Left ventricle myocardium superior (tissue), 1 donor: Measurements from ENCODE around the gene IFRD1. TPM values are rescaled to one million over a fixed set of nuclear protein-coding genes. Genes with fewer than 3 reads are reported as not detected.

Experiments used
- ATAC-seq: fragments of 200-7000 bp; cut with Tn5 transposase; one replicate; pipeline ENCODE4 v1.9.1; 2020; ENCODE audit warnings: mild to moderate bottlenecking, moderate library complexity
- DNase-seq: peaks from one replicate; pipeline ENCODE4 v3.0.0-alpha.2; 2020
- intact Hi-C: fragments of 100-400 bp; cut with micrococcal nuclease; formaldehyde crosslinking; loops from one replicate; pipeline ENCODE4 v1.11.0; 2022
- total RNA-seq: library from RNA; stranded (reverse); fragmentation: NEBNext Ultra II Directional; extraction: Animal tissue kit (Norgen Biotek cat#: 25700); gene quantifications from one replicate; pipeline ENCODE4 v1.2.1, GENCODE V29; 2021
- donor health status: DM: no; HTN: yes; CAD: no; lungs with severe emphysema.

Gene IFRD1
- total RNA-seq, 1 donor from 2014 or later: 20.6 TPM

- intact Hi-C loops: loop anchor here (2.0 kb wide), 1 partner anchor 28 kb away; no protein-coding TSS in a partner anchor
- no peak for DNase-seq
- ATAC-seq: no peak
These were observed 31.0 kb downstream of the IFRD1 start for GRCh38 chr7:112481121-112481736.

- DNase-seq: peak; percentile 33
- intact Hi-C loops: loop anchor here (2.0 kb wide), 1 partner anchor 29 kb away; no protein-coding TSS in a partner anchor
- peak; percentile 86 for ATAC-seq
These were observed 31.8 kb downstream of the IFRD1 start for GRCh38 chr7:112481833-112482670.

- DNase-seq (no peak), ATAC-seq (peak; percentile 51)
- intact Hi-C loops: no loop called here
These were observed 34.5 kb downstream of the IFRD1 start for GRCh38 chr7:112484671-112485167.

GRCh38 chr7:112485766-112486165 lies 35.5 kb downstream of the IFRD1 start:
- intact Hi-C loops: no loop called here
- no peak for ATAC-seq
- DNase-seq: no peak

DNA sequence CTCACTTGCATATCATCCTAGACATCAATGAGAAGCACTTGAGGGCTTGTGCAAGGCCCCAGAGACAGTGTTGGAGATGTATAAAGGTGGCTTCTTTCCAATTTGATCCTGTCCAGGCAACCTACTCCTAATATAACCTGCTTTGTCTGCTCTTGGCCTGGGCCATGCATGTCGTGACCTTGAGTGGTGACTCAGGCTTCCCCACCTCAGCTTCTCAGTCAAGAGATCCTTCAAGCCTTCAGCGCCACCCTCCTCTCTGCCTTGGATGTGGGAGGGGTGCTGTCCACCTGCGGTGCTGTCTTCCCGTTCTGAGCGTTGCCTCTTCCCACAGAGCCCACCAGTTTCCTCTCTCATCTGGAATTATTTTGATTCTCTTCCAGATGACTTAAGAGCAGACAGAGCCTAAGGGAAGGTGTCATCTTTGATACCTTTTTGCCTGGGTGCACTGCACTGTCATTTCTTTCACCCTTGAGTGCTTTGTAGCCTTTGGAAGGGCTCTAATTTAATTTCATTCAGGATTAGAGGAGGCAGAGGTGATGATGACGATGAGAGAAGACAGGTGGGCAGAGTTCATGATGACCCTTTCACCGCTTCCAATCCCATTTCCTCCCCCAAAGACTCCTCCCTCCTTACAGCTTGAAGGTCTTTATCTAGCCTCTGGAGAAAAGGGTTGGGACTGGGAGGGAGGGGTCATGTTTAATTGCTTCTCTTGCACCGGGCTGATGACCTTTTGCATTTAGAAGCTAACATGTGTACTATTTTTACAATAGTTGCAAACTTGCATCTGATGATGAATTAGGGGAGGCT lies 37.4 kb downstream of the IFRD1 start:
- intact Hi-C loops: no loop called here
- no peak for ATAC-seq
- no peak for DNase-seq

GRCh38 chr7:112488264-112488552 lies 37.9 kb downstream of the IFRD1 start:
- ATAC-seq (no peak), DNase-seq (no peak)
- intact Hi-C loops: no loop called here

DNA sequence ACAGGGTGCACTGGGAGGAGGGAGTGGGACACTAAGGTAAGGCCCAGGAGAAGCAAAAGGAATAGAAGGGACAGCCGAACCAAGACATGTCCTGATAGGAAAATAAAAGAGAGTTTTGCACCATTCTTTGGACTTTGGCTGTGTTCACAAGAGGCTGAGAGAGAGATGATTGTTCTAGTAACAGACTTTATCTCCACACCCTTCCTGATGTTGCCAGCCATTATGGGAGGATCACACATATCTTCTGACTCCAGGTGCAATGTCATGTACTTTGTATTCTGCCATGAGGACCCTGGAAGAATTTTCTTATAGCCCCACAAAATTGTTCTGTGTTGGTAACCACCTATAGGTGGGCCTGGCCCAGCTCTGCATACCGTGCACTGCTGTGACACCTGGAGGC lies 41.9 kb downstream of the IFRD1 start:
- DNase-seq: no peak
- ATAC-seq: no peak
- intact Hi-C loops: no loop called here

DNA sequence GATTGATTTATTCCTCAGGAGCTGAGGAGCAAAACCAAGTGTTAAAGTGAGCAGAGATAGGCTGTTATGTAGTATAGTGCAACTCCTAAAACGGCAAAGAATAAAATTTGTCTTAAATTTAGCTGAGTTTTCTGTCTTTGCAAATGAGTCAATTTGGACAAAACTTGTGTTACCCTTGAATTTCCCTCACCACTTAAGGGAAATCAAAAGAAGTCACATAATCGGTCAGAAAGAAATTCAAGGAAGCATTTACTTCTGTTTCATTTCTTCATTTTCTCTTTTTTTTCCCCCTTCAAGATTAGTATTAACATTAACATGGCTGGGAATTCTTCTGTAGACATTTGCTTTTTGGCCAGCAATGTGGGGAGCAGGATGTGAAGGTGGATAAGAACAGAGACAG lies 44.4 kb downstream of the IFRD1 start:
- no peak for DNase-seq
- intact Hi-C loops: no loop called here

GRCh38 chr7:112495156-112495788 lies 45.0 kb downstream of the IFRD1 start:
- intact Hi-C loops: no loop called here
- DNase-seq: no peak
- no peak for ATAC-seq

More for the DNA sequence above, 44.4 kb downstream of the IFRD1 start:
- ATAC-seq: no peak

DNA sequence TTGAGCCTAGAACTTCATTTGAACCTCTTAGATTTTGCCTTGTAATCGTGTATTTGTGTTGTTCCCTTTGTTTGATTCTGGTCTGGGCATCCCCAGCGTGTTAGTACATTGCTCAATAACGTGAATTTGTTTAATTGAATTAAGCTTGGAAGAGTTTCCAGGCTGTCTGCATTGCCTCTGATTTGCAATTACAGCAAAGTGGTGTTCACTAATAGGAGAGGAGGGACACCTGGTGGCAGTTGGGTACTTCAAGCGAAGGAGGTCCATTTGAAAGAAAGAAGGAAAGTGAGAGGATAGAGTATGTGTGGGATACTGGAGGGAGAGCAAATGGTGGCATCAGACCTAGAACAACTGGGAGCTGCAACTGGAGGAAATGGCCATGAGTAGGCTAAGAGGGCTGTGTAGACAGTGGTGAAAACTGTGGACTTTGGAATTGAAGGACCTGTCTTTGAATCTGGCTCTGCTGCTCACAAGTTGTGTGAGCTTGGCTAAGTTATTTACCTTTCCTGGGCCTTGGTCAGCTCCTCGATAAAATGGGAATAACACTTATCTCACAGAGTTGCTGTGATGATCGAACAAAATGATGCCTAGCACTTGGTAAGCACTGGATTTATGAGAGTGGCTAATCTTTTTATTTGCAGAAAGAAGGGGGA lies 45.7 kb downstream of the IFRD1 start:
- DNase-seq (no peak), ATAC-seq (peak; percentile 90)
- intact Hi-C loops: no loop called here

GRCh38 chr7:112497481-112497880 lies 47.2 kb downstream of the IFRD1 start:
- intact Hi-C loops: no loop called here
- no peak for ATAC-seq

DNA sequence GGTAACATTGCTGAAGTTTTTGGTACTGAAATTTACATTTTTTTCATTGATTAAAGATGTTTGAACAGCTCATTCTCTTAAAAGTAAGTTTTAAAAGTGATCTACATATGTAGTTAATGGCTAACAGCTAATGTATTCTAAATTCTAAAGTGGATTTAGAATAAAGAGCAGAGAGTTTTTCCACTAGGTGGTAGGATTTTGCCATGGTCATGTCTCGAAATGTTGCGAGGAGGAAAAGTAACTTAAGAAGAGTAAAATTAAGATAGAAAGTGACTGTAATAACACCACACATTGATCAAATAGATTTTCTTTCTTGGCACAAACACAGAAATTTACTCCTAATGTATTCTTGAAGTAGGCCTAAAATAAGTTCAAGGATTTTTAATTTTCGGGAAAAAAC lies 50.4 kb downstream of the IFRD1 start:
- intact Hi-C loops: no loop called here
- DNase-seq (no peak), ATAC-seq (no peak)

More at GRCh38 chr7:112497481-112497880, 47.2 kb downstream of the IFRD1 start:
- DNase-seq: no peak

DNA sequence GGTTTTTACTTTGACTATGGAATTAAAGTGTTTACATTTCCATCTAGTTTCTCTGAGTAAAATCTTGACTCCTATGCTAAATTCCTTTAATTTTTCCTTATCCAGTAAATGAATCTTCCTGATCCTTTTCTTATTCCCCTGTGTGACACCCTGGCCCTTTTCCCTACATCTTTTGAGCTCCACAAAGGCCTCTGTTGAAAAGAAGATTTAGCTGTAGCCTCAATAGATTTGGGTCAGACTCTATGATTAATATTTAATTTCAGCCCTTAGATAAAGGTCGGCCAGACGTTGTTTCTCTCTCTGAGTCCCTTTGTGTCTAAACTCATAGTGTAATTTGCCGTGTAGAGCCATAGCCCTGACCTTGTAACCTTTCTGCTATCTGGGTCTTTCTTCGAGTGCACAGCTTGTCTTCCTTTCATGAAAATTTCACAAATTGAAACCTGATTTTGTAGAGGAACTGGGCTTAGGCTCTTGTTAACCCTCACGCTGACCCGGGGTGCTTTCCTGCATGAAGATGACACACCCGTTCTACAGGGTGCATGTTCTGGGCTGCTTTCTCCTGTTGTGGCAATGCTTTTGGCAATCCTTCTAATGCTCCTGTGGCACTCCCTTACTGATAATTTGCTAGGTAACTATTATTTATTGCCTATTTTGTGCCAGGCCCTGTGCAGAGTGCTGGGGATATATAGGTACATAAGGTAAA lies 51.7 kb downstream of the IFRD1 start:
- ATAC-seq: no peak
- intact Hi-C loops: no loop called here

GRCh38 chr7:112502700-112503099 lies 52.4 kb downstream of the IFRD1 start:
- ATAC-seq: no peak
- intact Hi-C loops: no loop called here
- no peak for DNase-seq

More for the DNA sequence above, 51.7 kb downstream of the IFRD1 start:
- no peak for DNase-seq

GRCh38 chr7:112503361-112503972 lies 53.2 kb downstream of the IFRD1 start:
- no peak for ATAC-seq
- intact Hi-C loops: no loop called here
- DNase-seq: no peak

- peak; percentile 80 for ATAC-seq
- intact Hi-C loops: no loop called here
- DNase-seq: no peak
These were observed 53.9 kb downstream of the IFRD1 start for GRCh38 chr7:112504093-112504695.

DNA sequence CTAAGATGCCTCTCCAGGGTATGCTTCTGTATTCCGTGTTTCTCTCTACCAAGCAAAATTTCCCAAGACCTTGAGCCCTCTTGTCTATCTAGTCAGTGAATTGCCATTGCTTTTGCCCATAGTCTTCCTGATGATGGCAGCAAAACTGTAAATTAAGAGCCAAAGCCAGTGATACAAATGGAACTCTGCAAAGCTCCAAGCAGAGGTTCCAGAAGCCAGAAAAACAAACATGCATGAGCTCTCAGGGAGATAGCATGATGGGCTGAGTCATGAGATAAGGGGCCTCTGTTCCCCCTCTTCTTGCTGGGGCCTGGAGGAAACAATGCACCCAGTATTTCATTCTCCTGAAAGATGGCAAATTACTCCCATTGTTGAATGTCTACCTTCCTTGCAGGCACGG lies 55.2 kb downstream of the IFRD1 start:
- intact Hi-C loops: no loop called here
- ATAC-seq: peak; percentile 44
- no peak for DNase-seq
